CD4-positive, alpha-beta T cell treated with Interleukin-17A for 1 hour (primary cell): Measurements from ENCODE around the gene TFB1M.
A peak's percentile ranks its signal among the peaks of the same experiment; 100 is the strongest.
"Not testable (repeated sequence)": the region's sequence is repeated elsewhere in the genome, so short reads cannot be mapped to it uniquely, and the experiment has no call there.

ENCODE experiments used
- DNase-seq: peaks from one replicate; pipeline ENCODE4 v3.0.0-alpha.2; 2020

TFB1M gene

GRCh38 chr6:155232848-155233247 is 81.4 kb downstream of the TFB1M start:
- DNase-seq = no peak

- not testable (repeated sequence) for DNase-seq
Observed at GRCh38 chr6:155230975-155231374, 83.3 kb downstream of the TFB1M start.

- DNase-seq = no peak
Observed at GRCh38 chr6:155228546-155229166, 85.6 kb downstream of the TFB1M start.

- DNase-seq = no peak
Observed at GRCh38 chr6:155227046-155227445, 87.2 kb downstream of the TFB1M start.

- DNase-seq = no peak
Observed at GRCh38 chr6:155224618-155225017, 89.7 kb downstream of the TFB1M start.

GRCh38 chr6:155223646-155224451 is 90.4 kb downstream of the TFB1M start:
- DNase-seq = peak; percentile 54

- DNase-seq = no peak
Observed at GRCh38 chr6:155222506-155222905, 91.8 kb downstream of the TFB1M start.

GRCh38 chr6:155221086-155221485 is 93.2 kb downstream of the TFB1M start:
- no peak for DNase-seq

- no peak for DNase-seq
Observed at GRCh38 chr6:155219858-155220301, 94.4 kb downstream of the TFB1M start.

GRCh38 chr6:155219299-155219698 is 95.0 kb downstream of the TFB1M start:
- DNase-seq = no peak

- not testable (repeated sequence) for DNase-seq
Observed at GRCh38 chr6:155218711-155219110, 95.6 kb downstream of the TFB1M start.

- DNase-seq = no peak
Observed at GRCh38 chr6:155216312-155217046, 97.8 kb downstream of the TFB1M start.

GRCh38 chr6:155215906-155216305 is 98.4 kb downstream of the TFB1M start:
- no peak for DNase-seq

- no peak for DNase-seq
Observed at GRCh38 chr6:155213611-155214372, 100.5 kb downstream of the TFB1M start.

GRCh38 chr6:155212616-155213380 is 101.5 kb downstream of the TFB1M start:
- no peak for DNase-seq

- no peak for DNase-seq
Observed at GRCh38 chr6:155212106-155212505, 102.2 kb downstream of the TFB1M start.

- DNase-seq = no peak
Observed at GRCh38 chr6:155207223-155207622, 107.1 kb downstream of the TFB1M start.
